Calu3 (cell line): Measurements from ENCODE around the gene NPTXR. TPM values are rescaled to one million over a fixed set of nuclear protein-coding genes. Genes with fewer than 3 reads are reported as not detected.

Experiments
- BruUV-seq: library from RNA; stranded (reverse); fragments of 400-500 nt; replicated peaks from 2 replicates; lab custom pipeline; 2021; lab: Mats Ljungman, UMichigan
- CTCF ChIA-PET: fragments of 300-600 bp; sonication (Branson Sonifier 250); formaldehyde crosslinking; loops from one replicate; lab custom pipeline; 2022; ENCODE audit warnings: antibody characterized with exemption; lab: Charles Lee
- DNase-seq: peaks from one replicate; pipeline ENCODE4 v3.0.0; 2022
- H3K27ac Mint-ChIP-seq: one replicate; pipeline ENCODE4 v1.8.0; 2022; ENCODE audit warnings: mixed read lengths; ENCODE audit not compliant: unreplicated experiment
- H3K27me3 Mint-ChIP-seq: one replicate; pipeline ENCODE4 v1.8.0; 2022; ENCODE audit warnings: mixed read lengths; ENCODE audit not compliant: unreplicated experiment
- H3K36me3 Mint-ChIP-seq: one replicate; pipeline ENCODE4 v1.8.0; 2022; ENCODE audit warnings: mild to moderate bottlenecking, moderate library complexity, mixed read lengths; ENCODE audit not compliant: insufficient read depth, unreplicated experiment
- H3K4me1 Mint-ChIP-seq: one replicate; pipeline ENCODE4 v1.8.0; 2022; ENCODE audit warnings: mild to moderate bottlenecking, low read depth, mixed read lengths; ENCODE audit not compliant: unreplicated experiment
- H3K4me3 Mint-ChIP-seq: one replicate; pipeline ENCODE4 v1.8.0; 2022; ENCODE audit warnings: mild to moderate bottlenecking, low read depth, moderate library complexity, mixed read lengths; ENCODE audit not compliant: unreplicated experiment
- H3K9me3 Mint-ChIP-seq: one replicate; pipeline ENCODE4 v1.8.0; 2022; ENCODE audit warnings: low read depth, mixed read lengths; ENCODE audit not compliant: unreplicated experiment
- CTCF ChIP-seq: fragments of 200-600 bp; IDR thresholded peaks from one replicate; pipeline ENCODE4 v1.8.0; 2022; ENCODE audit warnings: antibody characterized with exemption; ENCODE audit not compliant: unreplicated experiment
- intact Hi-C: fragments of 100-400 bp; cut with micrococcal nuclease; formaldehyde crosslinking; loops from one replicate; pipeline ENCODE4 v1.10.0; 2022; ENCODE audit not compliant: unreplicated experiment
- total RNA-seq: library from RNA; stranded (reverse); gene quantifications from 2 replicates; pipeline ENCODE4 v1.2.3, GENCODE V29; 2022

Gene NPTXR
- total RNA-seq, 1 experiment from 2014 or later: 6.1 TPM

GRCh38 chr22:38774496-38775166, 69.2 kb downstream of the NPTXR start:
- CTCF ChIA-PET: no interaction called here
- no peak for DNase-seq
- H3K4me1 Mint-ChIP-seq: no peaks in the 10 kb centered on the region
- intact Hi-C loops: no loop called here
- H3K4me3 Mint-ChIP-seq: no peak overlapping the region
- peaks cover 16% of the 10 kb centered on the region for H3K27me3 Mint-ChIP-seq
- H3K9me3 Mint-ChIP-seq: no peaks in the 10 kb centered on the region
- no peak overlapping the region for H3K27ac Mint-ChIP-seq
- no peak for TF ChIP-seq CTCF
- H3K36me3 Mint-ChIP-seq: no peaks in the 10 kb centered on the region
- BruUV-seq: no TSS peak

- CTCF ChIA-PET: no interaction called here
- intact Hi-C loops: no loop called here
- TF ChIP-seq CTCF: no peak
Measured at GRCh38 chr22:38773363-38773946, 70.4 kb downstream of the NPTXR start.

GRCh38 chr22:38772623-38772873, 71.3 kb downstream of the NPTXR start:
- peaks cover 16% of the 10 kb centered on the region for H3K27me3 Mint-ChIP-seq
- no peaks in the 10 kb centered on the region for H3K9me3 Mint-ChIP-seq
- no peaks in the 10 kb centered on the region for H3K36me3 Mint-ChIP-seq
- no peak overlapping the region for H3K4me3 Mint-ChIP-seq
- CTCF ChIA-PET: interaction anchor here (0.5 to 0.6 kb wide), 2 partner anchors 345 to 557 kb away, joined by 3 to 4 read pairs; no protein-coding TSS in a partner anchor
- intact Hi-C loops: no loop called here
- no peak overlapping the region for H3K27ac Mint-ChIP-seq
- no peaks in the 10 kb centered on the region for H3K4me1 Mint-ChIP-seq
- no peak for TF ChIP-seq CTCF
- BruUV-seq: no TSS peak
- no peak for DNase-seq

More at GRCh38 chr22:38773363-38773946, 70.4 kb downstream of the NPTXR start:
- H3K36me3 Mint-ChIP-seq: no peaks in the 10 kb centered on the region
- no peaks in the 10 kb centered on the region for H3K4me1 Mint-ChIP-seq
- BruUV-seq: no TSS peak
- no peak for DNase-seq
- no peaks in the 10 kb centered on the region for H3K9me3 Mint-ChIP-seq
- peaks cover 16% of the 10 kb centered on the region for H3K27me3 Mint-ChIP-seq
- no peak overlapping the region for H3K4me3 Mint-ChIP-seq
- no peak overlapping the region for H3K27ac Mint-ChIP-seq

- Mint-ChIP-seq H3K4me1 (no peaks in the 10 kb centered on the region), H3K27ac (no peak overlapping the region), H3K27me3 (peaks cover 16% of the 10 kb centered on the region), H3K4me3 (no peak overlapping the region), H3K36me3 (no peaks in the 10 kb centered on the region), H3K9me3 (no peaks in the 10 kb centered on the region)
- no peak for TF ChIP-seq CTCF
- CTCF ChIA-PET: interaction anchor here (1.1 to 2.9 kb wide), 4 partner anchors 72 to 360 kb away, joined by 3 to 49 read pairs (median 16); partner anchors contain the start of gene NPTXR
- no TSS peak for BruUV-seq
- DNase-seq: no peak
- intact Hi-C loops: no loop called here
Measured at GRCh38 chr22:38770257-38770949, 73.4 kb downstream of the NPTXR start.

Other genes with a start within 250 kb of the NPTXR start
- gene FAM227A, start 187.6 kb downstream of the NPTXR start, total RNA-seq: 9.6 and 10.8 TPM in 2 replicates
- gene CBY1, start 187.4 kb downstream of the NPTXR start, total RNA-seq: 40.9 and 42.7 TPM in 2 replicates
- gene TOMM22, start 162.1 kb downstream of the NPTXR start, total RNA-seq: 94.6 and 105 TPM in 2 replicates
- gene JOSD1, start 143.1 kb downstream of the NPTXR start, total RNA-seq: 58.5 and 70.0 TPM in 2 replicates
- 79.1 and 91.4 TPM in 2 replicates for gene GTPBP1, start 138.1 kb downstream of the NPTXR start, total RNA-seq
- gene SUN2, start 88.0 kb downstream of the NPTXR start, total RNA-seq: 50.7 and 66.3 TPM in 2 replicates
- 14.7 and 15.6 TPM in 2 replicates for gene DNAL4, start 49.9 kb downstream of the NPTXR start, total RNA-seq
- gene CBX6, start 28.2 kb upstream of the NPTXR start, total RNA-seq: 140 and 152 TPM in 2 replicates
- not detected in 2 replicates for gene APOBEC3A, start 113.6 kb upstream of the NPTXR start, total RNA-seq
- gene APOBEC3B, start 138.3 kb upstream of the NPTXR start, total RNA-seq: 43.2 and 43.3 TPM in 2 replicates
- 22.2 and 23.7 TPM in 2 replicates for gene APOBEC3C, start 170.2 kb upstream of the NPTXR start, total RNA-seq
- 1.1 and 1.8 TPM in 2 replicates for gene APOBEC3D, start 177.1 kb upstream of the NPTXR start, total RNA-seq
- gene APOBEC3F, start 196.8 kb upstream of the NPTXR start, total RNA-seq: 22.2 and 24.1 TPM in 2 replicates
- gene APOBEC3G, start 233.2 kb upstream of the NPTXR start, total RNA-seq: 12.3 and 16.1 TPM in 2 replicates